ENCODE data around the gene LDAH. TPM values are rescaled to one million over a fixed set of nuclear protein-coding genes. Genes with fewer than 3 reads are reported as not detected.
"Not testable (repeated sequence)": the region's sequence is repeated elsewhere in the genome, so short reads cannot be mapped to it uniquely, and the experiment has no call there.

The LDAH gene
- total RNA-seq, 1 experiment from 2014 or later = 17.8 TPM

GRCh38 chr2:20723543-20723942 lies 99.4 kb downstream of the LDAH start:
- DNase-seq (ENCODE audit: low read depth) = no peak

- DNase-seq (ENCODE audit: low read depth) = no peak
Measured at GRCh38 chr2:20722592-20723240, 100.2 kb downstream of the LDAH start.

GRCh38 chr2:20717641-20718040 lies 105.3 kb downstream of the LDAH start:
- no peak for DNase-seq (ENCODE audit: low read depth)

- DNase-seq (ENCODE audit: low read depth) = not testable (repeated sequence)
Measured at GRCh38 chr2:20716164-20716563, 106.7 kb downstream of the LDAH start.

- not testable (repeated sequence) for DNase-seq (ENCODE audit: low read depth)
Measured at GRCh38 chr2:20714412-20714811, 108.5 kb downstream of the LDAH start.

- DNase-seq (ENCODE audit: low read depth) = not testable (repeated sequence)
Measured at GRCh38 chr2:20713585-20713984, 109.3 kb downstream of the LDAH start.

GRCh38 chr2:20711641-20712040 lies 111.3 kb downstream of the LDAH start:
- DNase-seq (ENCODE audit: low read depth) = not testable (repeated sequence)

- no peak for DNase-seq (ENCODE audit: low read depth)
Measured at GRCh38 chr2:20707601-20708000, 115.3 kb downstream of the LDAH start.

- DNase-seq (ENCODE audit: low read depth) = no peak
Measured at GRCh38 chr2:20706786-20707185, 116.1 kb downstream of the LDAH start.

- DNase-seq (ENCODE audit: low read depth) = no peak
Measured at GRCh38 chr2:20706217-20706616, 116.7 kb downstream of the LDAH start.

GRCh38 chr2:20704886-20705285 lies 118.0 kb downstream of the LDAH start:
- DNase-seq (ENCODE audit: low read depth) = no peak

GRCh38 chr2:20702563-20702962 lies 120.3 kb downstream of the LDAH start:
- no peak for DNase-seq (ENCODE audit: low read depth)

- no peak for DNase-seq (ENCODE audit: low read depth)
Measured at GRCh38 chr2:20698916-20699613, 123.8 kb downstream of the LDAH start.

GRCh38 chr2:20697322-20697934 lies 125.5 kb downstream of the LDAH start:
- no peak for DNase-seq (ENCODE audit: low read depth)

- DNase-seq (ENCODE audit: low read depth) = no peak
Measured at GRCh38 chr2:20696366-20696765, 126.5 kb downstream of the LDAH start.

GRCh38 chr2:20693317-20693716 lies 129.6 kb downstream of the LDAH start:
- no peak for DNase-seq (ENCODE audit: low read depth)

GRCh38 chr2:20692081-20692480 lies 130.8 kb downstream of the LDAH start:
- DNase-seq (ENCODE audit: low read depth) = no peak

- DNase-seq (ENCODE audit: low read depth) = no peak
Measured at GRCh38 chr2:20691076-20691734, 131.7 kb downstream of the LDAH start.

- DNase-seq (ENCODE audit: low read depth) = no peak
Measured at GRCh38 chr2:20689428-20690264, 133.3 kb downstream of the LDAH start.

- DNase-seq (ENCODE audit: low read depth) = no peak
Measured at GRCh38 chr2:20687260-20687832, 135.6 kb downstream of the LDAH start.

GRCh38 chr2:20684581-20685063 lies 138.3 kb downstream of the LDAH start:
- DNase-seq (ENCODE audit: low read depth) = no peak

Measured in HT1080 (cell line).